ENCODE results near the gene SLC25A22. TPM values are rescaled to one million over a fixed set of nuclear protein-coding genes. Genes with fewer than 3 reads are reported as not detected.
A peak's percentile ranks its signal among the peaks of the same experiment; 100 is the strongest.

SLC25A22 gene
- total and polyA plus RNA-seq, 9 of the 15 experiments (the other 6 are each of a cell fraction or from before 2014, with no cell fraction given): 0.41 to 55.4 (median 11.4) TPM

DNA sequence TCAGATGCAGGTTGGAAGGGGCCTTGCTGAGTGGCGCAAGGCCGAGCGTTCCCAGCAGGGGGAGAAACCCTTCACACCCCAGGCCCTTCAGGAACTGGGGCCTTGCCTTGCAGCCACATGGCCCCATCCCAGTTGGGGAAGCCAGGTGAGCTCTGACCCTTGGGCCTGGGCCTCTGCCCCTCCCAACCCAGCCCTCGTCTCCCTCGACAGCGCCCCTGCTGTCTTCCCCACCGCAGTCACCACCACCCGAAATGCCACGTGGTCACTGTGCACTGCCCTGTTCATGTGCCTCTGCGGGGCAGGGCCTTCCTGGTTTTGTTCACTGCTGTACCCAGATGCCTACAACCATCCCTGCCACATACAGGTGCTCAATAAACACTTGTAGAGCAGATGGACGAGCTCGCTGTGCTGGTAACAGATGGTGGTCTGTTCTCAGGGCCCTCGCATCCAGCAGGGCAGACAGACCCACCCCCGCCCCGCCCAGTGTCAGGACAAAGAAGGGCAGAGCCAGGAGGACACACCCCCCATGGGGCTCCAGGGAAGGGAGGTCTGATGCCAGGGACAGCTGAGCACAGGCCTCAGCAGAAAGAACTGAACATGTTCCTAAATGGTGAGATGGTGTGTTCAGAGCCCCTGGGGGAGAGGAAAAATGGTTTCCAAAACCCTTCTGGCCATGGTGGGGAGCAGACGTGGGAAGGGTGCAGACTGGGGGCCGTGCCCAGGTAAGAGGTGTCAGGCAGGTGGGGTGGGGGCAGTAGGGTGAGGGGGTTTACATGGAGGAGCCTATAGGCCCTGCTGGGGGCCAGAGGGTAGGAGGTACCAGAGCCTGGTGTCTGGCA, 40.6 kb upstream of the SLC25A22 start (continued):
- TF ChIP-seq CBX3 (IDR thresholded peaks at IDR 0.05; ENCODE audit: borderline replicate concordance in 1 of 2, low read length in 2 of 2) (0 out of 3 replicates have a peak, but pooled peaks of 1 of the 2 experiments have one; percentile 36), PHB2 (IDR thresholded peaks at IDR 0.05; ENCODE audit: low read depth) (no peak), SMARCB1 (IDR thresholded peaks at IDR 0.05; ENCODE audit: insufficient read length, low read depth) (no peak), SAP30 (IDR thresholded peaks at IDR 0.05; ENCODE audit: borderline replicate concordance, insufficient read depth, low read depth, low read length, poor library complexity, severe bottlenecking) (no peak), TGIF2 (CRISPR knock-in tag; IDR thresholded peaks at IDR 0.05) (no peak), SMARCA4 (IDR thresholded peaks at IDR 0.05) (no peak), ZNF57 (CRISPR knock-in tag; IDR thresholded peaks at IDR 0.05) (no peak), CAMTA2 (CRISPR knock-in tag; conservative IDR thresholded peaks at IDR 0.05) (no peak)
- TF ChIP-seq, protein P1, sequence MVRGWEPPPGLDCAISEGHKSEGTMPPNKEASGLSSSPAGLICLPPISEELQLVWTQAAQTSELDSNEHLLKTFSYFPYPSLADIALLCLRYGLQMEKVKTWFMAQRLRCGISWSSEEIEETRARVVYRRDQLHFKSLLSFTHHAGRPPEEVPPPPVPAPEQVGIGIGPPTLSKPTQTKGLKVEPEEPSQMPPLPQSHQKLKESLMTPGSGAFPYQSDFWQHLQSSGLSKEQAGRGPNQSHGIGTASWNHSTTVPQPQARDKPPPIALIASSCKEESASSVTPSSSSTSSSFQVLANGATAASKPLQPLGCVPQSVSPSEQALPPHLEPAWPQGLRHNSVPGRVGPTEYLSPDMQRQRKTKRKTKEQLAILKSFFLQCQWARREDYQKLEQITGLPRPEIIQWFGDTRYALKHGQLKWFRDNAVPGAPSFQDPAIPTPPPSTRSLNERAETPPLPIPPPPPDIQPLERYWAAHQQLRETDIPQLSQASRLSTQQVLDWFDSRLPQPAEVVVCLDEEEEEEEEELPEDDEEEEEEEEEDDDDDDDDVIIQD (CRISPR knock-in tag; IDR thresholded peaks at IDR 0.05): no peak
- TF ChIP-seq, protein P2, sequence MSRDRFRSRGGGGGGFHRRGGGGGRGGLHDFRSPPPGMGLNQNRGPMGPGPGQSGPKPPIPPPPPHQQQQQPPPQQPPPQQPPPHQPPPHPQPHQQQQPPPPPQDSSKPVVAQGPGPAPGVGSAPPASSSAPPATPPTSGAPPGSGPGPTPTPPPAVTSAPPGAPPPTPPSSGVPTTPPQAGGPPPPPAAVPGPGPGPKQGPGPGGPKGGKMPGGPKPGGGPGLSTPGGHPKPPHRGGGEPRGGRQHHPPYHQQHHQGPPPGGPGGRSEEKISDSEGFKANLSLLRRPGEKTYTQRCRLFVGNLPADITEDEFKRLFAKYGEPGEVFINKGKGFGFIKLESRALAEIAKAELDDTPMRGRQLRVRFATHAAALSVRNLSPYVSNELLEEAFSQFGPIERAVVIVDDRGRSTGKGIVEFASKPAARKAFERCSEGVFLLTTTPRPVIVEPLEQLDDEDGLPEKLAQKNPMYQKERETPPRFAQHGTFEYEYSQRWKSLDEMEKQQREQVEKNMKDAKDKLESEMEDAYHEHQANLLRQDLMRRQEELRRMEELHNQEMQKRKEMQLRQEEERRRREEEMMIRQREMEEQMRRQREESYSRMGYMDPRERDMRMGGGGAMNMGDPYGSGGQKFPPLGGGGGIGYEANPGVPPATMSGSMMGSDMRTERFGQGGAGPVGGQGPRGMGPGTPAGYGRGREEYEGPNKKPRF (IDR thresholded peaks at IDR 0.05; ENCODE audit: low read depth, low read length): no peak
- TF ChIP-seq, protein P3, sequence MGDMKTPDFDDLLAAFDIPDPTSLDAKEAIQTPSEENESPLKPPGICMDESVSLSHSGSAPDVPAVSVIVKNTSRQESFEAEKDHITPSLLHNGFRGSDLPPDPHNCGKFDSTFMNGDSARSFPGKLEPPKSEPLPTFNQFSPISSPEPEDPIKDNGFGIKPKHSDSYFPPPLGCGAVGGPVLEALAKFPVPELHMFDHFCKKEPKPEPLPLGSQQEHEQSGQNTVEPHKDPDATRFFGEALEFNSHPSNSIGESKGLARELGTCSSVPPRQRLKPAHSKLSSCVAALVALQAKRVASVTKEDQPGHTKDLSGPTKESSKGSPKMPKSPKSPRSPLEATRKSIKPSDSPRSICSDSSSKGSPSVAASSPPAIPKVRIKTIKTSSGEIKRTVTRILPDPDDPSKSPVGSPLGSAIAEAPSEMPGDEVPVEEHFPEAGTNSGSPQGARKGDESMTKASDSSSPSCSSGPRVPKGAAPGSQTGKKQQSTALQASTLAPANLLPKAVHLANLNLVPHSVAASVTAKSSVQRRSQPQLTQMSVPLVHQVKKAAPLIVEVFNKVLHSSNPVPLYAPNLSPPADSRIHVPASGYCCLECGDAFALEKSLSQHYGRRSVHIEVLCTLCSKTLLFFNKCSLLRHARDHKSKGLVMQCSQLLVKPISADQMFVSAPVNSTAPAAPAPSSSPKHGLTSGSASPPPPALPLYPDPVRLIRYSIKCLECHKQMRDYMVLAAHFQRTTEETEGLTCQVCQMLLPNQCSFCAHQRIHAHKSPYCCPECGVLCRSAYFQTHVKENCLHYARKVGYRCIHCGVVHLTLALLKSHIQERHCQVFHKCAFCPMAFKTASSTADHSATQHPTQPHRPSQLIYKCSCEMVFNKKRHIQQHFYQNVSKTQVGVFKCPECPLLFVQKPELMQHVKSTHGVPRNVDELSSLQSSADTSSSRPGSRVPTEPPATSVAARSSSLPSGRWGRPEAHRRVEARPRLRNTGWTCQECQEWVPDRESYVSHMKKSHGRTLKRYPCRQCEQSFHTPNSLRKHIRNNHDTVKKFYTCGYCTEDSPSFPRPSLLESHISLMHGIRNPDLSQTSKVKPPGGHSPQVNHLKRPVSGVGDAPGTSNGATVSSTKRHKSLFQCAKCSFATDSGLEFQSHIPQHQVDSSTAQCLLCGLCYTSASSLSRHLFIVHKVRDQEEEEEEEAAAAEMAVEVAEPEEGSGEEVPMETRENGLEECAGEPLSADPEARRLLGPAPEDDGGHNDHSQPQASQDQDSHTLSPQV (IDR thresholded peaks at IDR 0.05): peak; percentile 40; the same call in 1 of the 2 replicates
- TF ChIP-seq, protein P4, sequence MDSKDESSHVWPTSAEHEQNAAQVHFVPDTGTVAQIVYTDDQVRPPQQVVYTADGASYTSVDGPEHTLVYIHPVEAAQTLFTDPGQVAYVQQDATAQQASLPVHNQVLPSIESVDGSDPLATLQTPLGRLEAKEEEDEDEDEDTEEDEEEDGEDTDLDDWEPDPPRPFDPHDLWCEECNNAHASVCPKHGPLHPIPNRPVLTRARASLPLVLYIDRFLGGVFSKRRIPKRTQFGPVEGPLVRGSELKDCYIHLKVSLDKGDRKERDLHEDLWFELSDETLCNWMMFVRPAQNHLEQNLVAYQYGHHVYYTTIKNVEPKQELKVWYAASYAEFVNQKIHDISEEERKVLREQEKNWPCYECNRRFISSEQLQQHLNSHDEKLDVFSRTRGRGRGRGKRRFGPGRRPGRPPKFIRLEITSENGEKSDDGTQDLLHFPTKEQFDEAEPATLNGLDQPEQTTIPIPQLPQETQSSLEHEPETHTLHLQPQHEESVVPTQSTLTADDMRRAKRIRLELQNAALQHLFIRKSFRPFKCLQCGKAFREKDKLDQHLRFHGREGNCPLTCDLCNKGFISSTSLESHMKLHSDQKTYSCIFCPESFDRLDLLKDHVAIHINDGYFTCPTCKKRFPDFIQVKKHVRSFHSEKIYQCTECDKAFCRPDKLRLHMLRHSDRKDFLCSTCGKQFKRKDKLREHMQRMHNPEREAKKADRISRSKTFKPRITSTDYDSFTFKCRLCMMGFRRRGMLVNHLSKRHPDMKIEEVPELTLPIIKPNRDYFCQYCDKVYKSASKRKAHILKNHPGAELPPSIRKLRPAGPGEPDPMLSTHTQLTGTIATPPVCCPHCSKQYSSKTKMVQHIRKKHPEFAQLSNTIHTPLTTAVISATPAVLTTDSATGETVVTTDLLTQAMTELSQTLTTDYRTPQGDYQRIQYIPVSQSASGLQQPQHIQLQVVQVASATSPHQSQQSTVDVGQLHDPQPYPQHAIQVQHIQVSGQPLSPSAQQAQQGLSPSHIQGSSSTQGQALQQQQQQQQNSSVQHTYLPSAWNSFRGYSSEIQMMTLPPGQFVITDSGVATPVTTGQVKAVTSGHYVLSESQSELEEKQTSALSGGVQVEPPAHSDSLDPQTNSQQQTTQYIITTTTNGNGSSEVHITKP (IDR thresholded peaks at IDR 0.05; ENCODE audit: partially characterized antibody): no peak
- TF ChIP-seq, protein P5, sequence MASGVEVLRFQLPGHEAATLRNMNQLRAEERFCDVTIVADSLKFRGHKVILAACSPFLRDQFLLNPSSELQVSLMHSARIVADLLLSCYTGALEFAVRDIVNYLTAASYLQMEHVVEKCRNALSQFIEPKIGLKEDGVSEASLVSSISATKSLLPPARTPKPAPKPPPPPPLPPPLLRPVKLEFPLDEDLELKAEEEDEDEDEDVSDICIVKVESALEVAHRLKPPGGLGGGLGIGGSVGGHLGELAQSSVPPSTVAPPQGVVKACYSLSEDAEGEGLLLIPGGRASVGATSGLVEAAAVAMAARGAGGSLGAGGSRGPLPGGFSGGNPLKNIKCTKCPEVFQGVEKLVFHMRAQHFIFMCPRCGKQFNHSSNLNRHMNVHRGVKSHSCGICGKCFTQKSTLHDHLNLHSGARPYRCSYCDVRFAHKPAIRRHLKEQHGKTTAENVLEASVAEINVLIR (CRISPR knock-in tag; IDR thresholded peaks at IDR 0.05): no peak

Measured in K562 (cell line).